Memory B cell (primary cell): Measurements from ENCODE around the gene PLAGL1.
"Not testable (repeated sequence)": the region's sequence is repeated elsewhere in the genome, so short reads cannot be mapped to it uniquely, and the experiment has no call there.

Experiments
- ATAC-seq: fragments of 150-1000 bp; cut with Tn5 transposase; 2 replicates; pipeline ENCODE4 v1.10.0; 2021; ENCODE audit warnings: low read depth, mild to moderate bottlenecking, moderate library complexity
- DNase-seq, 2 donors: peaks; one replicate each; pipeline ENCODE4 v3.0.0; 2022; ENCODE audit warnings: low spot score in 2 of 2
- H3K27ac Mint-ChIP-seq: one replicate; pipeline ENCODE4 v1.8.0; 2022; ENCODE audit warnings: mild to moderate bottlenecking, moderate library complexity, mixed read lengths
- H3K27me3 Mint-ChIP-seq: one replicate; pipeline ENCODE4 v1.8.0; 2022; ENCODE audit warnings: mixed read lengths
- H3K36me3 Mint-ChIP-seq: one replicate; pipeline ENCODE4 v1.8.0; 2022; ENCODE audit warnings: mild to moderate bottlenecking, mixed read lengths
- H3K4me1 Mint-ChIP-seq: one replicate; pipeline ENCODE4 v1.8.0; 2022; ENCODE audit warnings: mixed read lengths
- H3K4me3 Mint-ChIP-seq: one replicate; pipeline ENCODE4 v1.8.0; 2022; ENCODE audit warnings: mild to moderate bottlenecking, moderate library complexity, mixed read lengths
- H3K9me3 Mint-ChIP-seq: one replicate; pipeline ENCODE4 v1.8.0; 2022; ENCODE audit warnings: mixed read lengths

PLAGL1 gene

DNA sequence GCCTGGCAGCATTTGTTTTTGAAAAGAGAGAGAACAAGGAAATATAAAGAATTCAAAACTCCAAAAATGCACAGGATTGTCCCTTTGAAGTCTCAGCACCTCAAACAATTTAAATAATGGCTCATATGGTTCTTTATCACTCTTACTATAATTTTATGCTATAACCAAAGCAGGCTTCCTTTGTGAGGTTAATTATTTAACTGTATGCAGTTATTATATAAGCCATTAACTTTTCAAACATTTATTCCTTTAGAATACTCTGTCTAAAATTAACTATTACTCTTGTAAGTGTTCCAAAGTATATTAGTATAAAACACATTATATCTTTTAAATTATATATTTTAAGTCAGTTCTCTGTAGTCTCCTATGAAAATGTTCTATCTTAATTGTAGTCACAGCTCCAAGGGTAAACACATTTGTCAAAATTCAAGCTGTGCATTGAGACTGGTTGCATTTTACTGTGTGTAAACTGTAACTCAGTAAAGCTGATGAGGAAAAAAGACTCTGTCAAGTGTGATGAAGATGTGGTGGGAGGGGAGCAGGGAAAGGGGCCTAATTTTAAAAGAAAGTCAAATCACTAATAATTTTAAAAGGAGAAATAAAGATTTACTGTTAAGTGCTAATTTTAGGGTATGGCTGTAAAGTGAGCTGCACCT, 20.0 kb upstream of the PLAGL1 start:
- no peaks in the 10 kb centered on the region for H3K27me3 Mint-ChIP-seq
- peaks cover 2% of the 10 kb centered on the region for H3K36me3 Mint-ChIP-seq
- ATAC-seq (no peak), DNase-seq (no peak)
- no peak overlapping the region for H3K27ac Mint-ChIP-seq
- H3K9me3 Mint-ChIP-seq: no peaks in the 10 kb centered on the region
- H3K4me1 Mint-ChIP-seq: peaks cover 2% of the 10 kb centered on the region
- no peak overlapping the region for H3K4me3 Mint-ChIP-seq

DNA sequence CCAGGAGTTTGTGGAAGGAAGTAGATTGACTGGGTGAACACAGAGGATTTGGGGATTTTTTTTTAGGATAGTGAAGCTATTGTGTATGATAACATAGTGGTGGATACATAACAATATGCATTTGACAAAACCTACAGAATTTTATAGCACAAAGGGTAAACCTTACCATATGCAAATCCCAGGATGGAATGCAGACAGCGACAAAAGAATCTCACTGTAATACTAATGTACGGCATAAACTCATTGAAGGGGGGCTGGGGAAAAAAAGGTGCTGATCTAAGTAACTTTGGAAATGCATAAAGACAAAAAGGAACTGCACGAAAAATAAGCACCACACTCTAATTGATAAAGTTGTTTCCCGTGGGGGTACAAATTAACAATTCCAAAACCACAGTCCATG, 15.2 kb upstream of the PLAGL1 start:
- Mint-ChIP-seq H3K9me3 (no peaks in the 10 kb centered on the region), H3K27me3 (no peaks in the 10 kb centered on the region), H3K4me3 (no peak overlapping the region), H3K36me3 (no peaks in the 10 kb centered on the region), H3K4me1 (peaks cover 3% of the 10 kb centered on the region), H3K27ac (no peak overlapping the region)
- DNase-seq: no peak
- ATAC-seq: no peak

DNA sequence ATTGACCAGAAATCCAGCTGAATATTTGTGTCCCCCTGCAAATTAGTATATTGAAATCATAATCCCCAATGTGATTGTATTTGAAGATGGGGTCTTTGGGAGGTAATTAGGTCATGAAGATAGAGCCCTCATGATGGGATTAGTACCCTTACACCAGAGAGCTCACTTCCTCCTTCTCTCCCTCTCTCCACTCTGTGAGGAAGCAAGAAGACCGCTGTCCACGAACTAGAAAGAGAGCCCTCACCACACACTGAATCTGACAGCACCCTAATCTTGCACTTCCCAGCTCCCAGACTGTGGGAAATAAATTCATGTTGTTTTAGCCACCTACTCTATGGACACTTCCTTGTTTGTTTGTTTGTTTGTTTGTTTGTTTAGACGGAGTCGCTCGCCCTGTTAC, 11.9 kb upstream of the PLAGL1 start:
- Mint-ChIP-seq H3K4me3 (no peak overlapping the region), H3K27ac (no peak overlapping the region), H3K36me3 (no peaks in the 10 kb centered on the region), H3K4me1 (peaks cover 5% of the 10 kb centered on the region), H3K27me3 (no peaks in the 10 kb centered on the region), H3K9me3 (no peaks in the 10 kb centered on the region)
- no peak for DNase-seq
- no peak for ATAC-seq

DNA sequence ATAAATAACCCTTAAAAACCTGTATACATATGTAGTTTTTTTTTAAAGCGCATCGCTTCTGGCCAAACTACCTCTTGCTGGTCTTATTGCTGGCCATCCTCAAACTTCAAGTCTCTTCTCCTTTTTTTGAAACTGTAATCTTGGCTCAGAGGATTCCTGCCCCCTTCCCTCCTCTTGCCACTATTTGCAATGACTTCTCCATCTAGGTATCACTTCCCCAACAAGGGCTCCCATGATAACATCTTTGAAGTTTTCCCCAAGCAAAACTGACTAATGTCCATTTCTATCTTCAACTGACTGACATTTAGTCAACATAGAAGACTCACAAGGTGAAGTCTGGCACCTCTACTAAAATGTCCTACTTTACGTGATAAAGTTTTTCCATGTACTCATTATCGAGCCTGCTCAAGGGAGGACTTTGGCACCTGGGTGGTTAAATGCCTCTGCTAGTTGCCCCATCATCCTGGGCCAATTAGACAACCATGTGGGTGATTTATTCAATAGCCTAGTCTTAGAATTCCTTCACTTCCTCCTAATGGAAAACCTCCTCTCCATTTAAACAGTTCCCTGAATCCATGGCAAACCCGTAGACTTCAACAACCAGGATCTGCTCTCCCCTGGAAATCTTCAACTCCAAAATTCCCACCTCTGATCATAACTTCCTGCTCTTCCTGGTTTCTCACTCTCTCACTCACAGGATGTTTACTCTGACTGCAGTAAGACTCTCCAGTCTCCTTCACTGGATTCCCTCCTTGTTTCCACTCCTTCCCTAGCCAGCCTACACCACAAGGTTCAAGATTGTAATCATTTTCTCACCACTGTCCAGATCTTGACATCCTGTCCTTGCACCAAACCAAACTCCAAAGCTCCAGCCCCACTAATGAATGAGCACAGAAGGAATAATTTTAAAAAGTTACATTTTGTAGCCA, 9.4 kb upstream of the PLAGL1 start:
- Mint-ChIP-seq H3K27me3 (no peaks in the 10 kb centered on the region), H3K4me1 (peaks cover 8% of the 10 kb centered on the region), H3K27ac (no peak overlapping the region), H3K4me3 (no peak overlapping the region), H3K9me3 (no peaks in the 10 kb centered on the region), H3K36me3 (no peaks in the 10 kb centered on the region)
- no peak for ATAC-seq
- no peak for DNase-seq

DNA sequence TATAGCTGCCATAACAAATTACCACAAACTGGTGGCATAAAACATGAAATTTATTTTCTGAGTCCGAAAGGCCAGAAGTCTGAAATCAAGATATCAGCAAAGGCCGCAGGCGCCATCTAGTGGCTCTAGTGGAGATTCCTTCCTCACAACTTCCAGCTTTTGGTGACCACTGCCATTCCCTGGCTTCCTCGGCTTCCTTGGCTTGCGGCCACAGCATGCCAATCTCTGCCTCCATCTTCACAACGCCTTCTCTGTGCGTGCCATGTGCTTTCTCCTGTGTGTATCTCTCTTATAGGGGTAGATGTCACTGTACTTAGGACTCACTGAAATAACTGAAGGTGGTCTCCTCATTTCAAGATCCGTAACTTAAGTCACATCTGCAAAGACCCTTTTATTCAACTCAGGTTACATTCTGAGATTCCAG, 5.4 kb upstream of the PLAGL1 start:
- DNase-seq (peak; percentile 34 to 47), ATAC-seq (peak; percentile 29)
- Mint-ChIP-seq H3K4me1 (peaks cover 5% of the 10 kb centered on the region), H3K27me3 (peaks cover 4% of the 10 kb centered on the region), H3K27ac (no peak overlapping the region), H3K36me3 (peaks cover 3% of the 10 kb centered on the region), H3K9me3 (no peaks in the 10 kb centered on the region), H3K4me3 (no peak overlapping the region)

DNA sequence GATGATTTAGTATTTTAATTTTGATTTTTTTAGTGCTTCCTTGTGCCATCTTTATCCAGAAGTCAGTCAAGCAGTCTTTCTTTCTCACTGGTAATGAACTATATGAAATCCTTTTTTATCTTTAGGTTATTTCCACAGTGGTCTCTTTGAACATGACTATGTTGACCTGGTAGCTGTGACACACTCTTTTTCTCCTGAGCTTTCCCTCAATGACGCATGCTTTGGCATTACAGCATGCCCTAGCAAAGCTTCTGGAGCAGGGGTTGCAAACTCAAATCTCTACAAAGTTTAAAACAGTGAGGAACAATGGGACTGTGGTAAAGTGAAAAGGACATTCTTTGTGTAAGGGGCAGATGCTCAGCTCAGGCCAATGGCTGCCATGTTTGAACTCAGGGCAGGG, 4.5 kb upstream of the PLAGL1 start:
- H3K4me1 Mint-ChIP-seq: peaks cover 5% of the 10 kb centered on the region
- H3K36me3 Mint-ChIP-seq: peaks cover 3% of the 10 kb centered on the region
- no peak overlapping the region for H3K4me3 Mint-ChIP-seq
- ATAC-seq (no peak), DNase-seq (no peak)
- no peaks in the 10 kb centered on the region for H3K9me3 Mint-ChIP-seq
- H3K27ac Mint-ChIP-seq: no peak overlapping the region
- H3K27me3 Mint-ChIP-seq: peaks cover 4% of the 10 kb centered on the region

DNA sequence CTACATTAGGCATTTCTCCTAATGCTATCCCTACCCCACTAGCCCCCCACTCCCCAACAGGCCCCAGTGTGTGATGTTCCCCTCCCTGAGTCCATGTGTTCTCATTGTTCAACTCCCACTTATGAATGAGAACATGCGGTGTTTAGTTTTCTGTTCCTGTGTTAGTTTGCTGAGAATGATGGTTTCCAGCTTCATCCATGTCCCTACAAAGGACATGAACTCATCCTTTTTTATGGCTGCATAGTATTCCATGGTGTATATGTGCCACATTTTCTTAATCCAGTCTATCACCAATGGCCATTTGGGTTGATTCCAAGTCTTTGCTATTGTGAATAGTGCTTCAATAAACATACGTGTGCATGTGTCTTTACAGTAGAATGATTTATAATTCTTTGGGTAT, 1.6 kb upstream of the PLAGL1 start:
- H3K4me3 Mint-ChIP-seq, H3K27ac Mint-ChIP-seq, H3K4me1 Mint-ChIP-seq, DNase-seq, H3K36me3 Mint-ChIP-seq, ATAC-seq, H3K27me3 Mint-ChIP-seq, H3K9me3 Mint-ChIP-seq: not testable (repeated sequence)

DNA sequence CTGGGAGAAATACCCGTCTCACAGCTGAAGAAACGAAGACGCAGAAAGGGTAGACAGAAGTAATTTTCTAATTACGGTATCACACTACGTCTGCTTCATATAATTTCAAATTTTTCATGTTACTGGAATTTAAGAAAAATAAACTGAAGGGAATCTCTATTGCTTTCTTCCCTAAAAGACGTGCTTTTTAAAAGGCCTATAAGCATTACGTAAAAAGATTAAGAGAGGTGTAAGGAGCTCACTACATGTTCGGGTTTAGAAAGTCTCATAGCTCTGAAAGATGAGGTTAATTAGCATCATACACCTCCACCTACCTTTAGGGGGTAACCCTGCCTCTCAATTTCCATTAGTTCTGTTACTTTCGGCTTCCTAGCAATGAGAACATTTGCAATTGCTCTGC, 787 bp upstream of the PLAGL1 start:
- Mint-ChIP-seq H3K27me3 (peaks cover 4% of the 10 kb centered on the region), H3K36me3 (peaks cover 3% of the 10 kb centered on the region), H3K4me3 (peak overlapping the region; percentile 73), H3K4me1 (peaks cover 3% of the 10 kb centered on the region), H3K9me3 (no peaks in the 10 kb centered on the region), H3K27ac (no peak overlapping the region)
- no peak for ATAC-seq
- no peak for DNase-seq

DNA sequence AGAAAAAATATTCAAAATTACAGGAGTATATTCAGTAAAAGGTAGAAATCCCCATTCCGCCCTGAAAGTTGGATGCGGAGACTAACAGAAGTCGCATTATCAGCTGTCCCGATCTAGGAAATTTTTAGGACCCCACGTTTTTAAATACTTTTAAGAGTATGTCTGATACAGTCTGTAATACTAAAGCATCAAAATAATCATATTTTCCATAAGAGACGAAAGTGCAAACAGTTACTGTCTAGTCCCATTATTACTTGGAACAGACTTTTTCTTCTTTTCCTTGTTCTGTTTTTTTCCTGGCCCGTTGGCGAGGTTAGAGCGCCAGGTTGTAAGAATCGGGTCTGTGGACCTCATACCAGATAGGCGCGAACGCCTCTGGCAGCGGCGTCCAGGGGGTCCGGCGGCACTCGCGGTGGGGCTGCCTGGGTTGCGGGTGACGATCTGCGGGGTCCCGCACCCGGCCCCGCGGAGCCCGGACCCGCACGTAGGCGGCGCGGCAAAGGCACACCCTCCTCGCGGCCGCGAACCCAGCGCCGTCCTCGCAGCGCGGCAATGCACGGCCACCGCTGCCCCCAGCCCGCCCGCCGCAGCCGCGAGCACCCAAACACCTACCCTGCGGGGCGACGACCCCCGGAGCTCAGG, 460 bp downstream of the PLAGL1 start:
- ATAC-seq: peak; percentile 32
- Mint-ChIP-seq H3K4me1 (no peaks in the 10 kb centered on the region), H3K27ac (no peak overlapping the region), H3K9me3 (no peaks in the 10 kb centered on the region), H3K27me3 (peaks cover 4% of the 10 kb centered on the region), H3K4me3 (peak overlapping the region; percentile 70), H3K36me3 (peaks cover 3% of the 10 kb centered on the region)
- DNase-seq: peak in 1 of 2 donors; percentile 12

DNA sequence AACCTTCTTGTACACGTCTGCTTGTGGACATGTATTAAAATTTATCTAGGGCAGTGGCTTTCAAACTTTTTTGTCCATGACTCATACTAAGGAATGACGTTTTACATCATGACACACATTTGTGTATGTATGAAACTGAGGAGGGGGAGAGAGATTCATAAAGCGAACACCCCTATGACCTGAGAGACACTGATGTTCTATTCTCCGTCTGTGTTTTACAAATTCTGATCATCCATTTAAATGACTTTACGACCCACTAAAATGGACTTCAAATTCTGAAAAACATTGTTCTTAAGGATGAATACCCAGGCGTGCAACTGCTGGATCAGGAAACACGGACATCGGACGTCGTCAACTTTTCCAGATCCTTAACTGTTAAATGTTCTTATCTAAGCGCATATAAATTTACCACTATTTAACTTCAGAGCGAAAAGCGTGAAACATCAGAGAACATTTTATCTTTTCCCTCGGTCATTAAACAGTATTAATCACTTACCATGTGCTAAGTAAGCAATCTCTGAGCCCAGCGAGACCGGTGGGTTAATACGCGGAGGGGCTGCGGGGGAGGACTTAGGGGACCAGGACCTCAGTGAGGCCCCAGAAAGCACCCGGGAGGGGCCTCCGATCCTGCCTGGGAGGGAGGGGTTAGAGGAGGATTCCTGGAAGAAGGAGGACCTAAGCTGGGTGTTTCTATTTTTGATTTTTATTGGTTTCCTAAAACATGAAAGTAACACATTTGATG, 1.2 kb downstream of the PLAGL1 start:
- Mint-ChIP-seq H3K9me3 (no peaks in the 10 kb centered on the region), H3K4me1 (no peaks in the 10 kb centered on the region), H3K36me3 (peaks cover 6% of the 10 kb centered on the region), H3K27me3 (peaks cover 4% of the 10 kb centered on the region), H3K4me3 (no peak overlapping the region), H3K27ac (no peak overlapping the region)
- DNase-seq (no peak), ATAC-seq (no peak)

DNA sequence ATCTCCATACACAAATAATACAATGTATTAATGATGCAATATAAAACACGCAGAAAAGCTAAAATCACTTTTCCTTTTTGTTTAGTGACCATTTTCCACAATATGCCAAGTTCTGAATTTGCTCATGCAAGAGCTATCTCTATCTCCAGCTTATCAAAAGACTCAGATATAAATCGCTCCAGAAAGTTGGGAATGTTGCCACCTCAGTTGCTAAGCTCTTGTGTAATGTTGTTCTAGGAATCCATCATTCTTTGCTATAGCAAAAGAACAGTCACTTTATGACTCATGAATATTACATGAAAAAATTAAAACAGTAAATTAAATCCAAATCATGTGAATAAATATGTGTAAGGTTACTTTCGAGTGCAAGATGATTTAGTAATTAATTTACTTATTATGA, 8.7 kb downstream of the PLAGL1 start:
- Mint-ChIP-seq H3K9me3 (no peaks in the 10 kb centered on the region), H3K27ac (no peak overlapping the region)
- DNase-seq: no peak

DNA sequence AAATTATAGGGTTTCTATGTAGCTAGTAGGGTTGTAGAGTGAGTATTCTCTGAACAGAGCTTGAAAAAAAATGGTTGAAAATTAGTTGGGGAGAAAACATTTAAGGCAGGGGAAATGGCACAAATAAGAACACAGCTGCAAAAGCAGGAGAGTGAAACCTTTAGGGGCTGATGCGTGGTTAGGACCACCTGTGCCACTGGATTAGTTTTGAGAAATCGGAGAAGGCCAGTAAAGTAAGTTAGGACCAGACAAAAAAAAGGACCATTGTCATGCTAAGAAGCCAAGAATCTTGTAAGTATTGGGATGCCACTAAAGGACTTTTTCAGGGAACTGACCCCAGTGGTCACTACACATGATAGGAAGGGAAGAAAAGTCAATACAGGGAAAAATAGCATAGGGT, 9.4 kb downstream of the PLAGL1 start:
- DNase-seq (no peak), ATAC-seq (no peak)
- H3K4me1 Mint-ChIP-seq: no peaks in the 10 kb centered on the region
- no peak overlapping the region for H3K4me3 Mint-ChIP-seq
- no peaks in the 10 kb centered on the region for H3K27me3 Mint-ChIP-seq
- peaks cover 9% of the 10 kb centered on the region for H3K36me3 Mint-ChIP-seq
- H3K27ac Mint-ChIP-seq: no peak overlapping the region
- no peaks in the 10 kb centered on the region for H3K9me3 Mint-ChIP-seq

More for the DNA sequence above, 8.7 kb downstream of the PLAGL1 start:
- no peak for ATAC-seq
- peaks cover 9% of the 10 kb centered on the region for H3K36me3 Mint-ChIP-seq
- no peak overlapping the region for H3K4me3 Mint-ChIP-seq
- H3K27me3 Mint-ChIP-seq: no peaks in the 10 kb centered on the region
- H3K4me1 Mint-ChIP-seq: no peaks in the 10 kb centered on the region

DNA sequence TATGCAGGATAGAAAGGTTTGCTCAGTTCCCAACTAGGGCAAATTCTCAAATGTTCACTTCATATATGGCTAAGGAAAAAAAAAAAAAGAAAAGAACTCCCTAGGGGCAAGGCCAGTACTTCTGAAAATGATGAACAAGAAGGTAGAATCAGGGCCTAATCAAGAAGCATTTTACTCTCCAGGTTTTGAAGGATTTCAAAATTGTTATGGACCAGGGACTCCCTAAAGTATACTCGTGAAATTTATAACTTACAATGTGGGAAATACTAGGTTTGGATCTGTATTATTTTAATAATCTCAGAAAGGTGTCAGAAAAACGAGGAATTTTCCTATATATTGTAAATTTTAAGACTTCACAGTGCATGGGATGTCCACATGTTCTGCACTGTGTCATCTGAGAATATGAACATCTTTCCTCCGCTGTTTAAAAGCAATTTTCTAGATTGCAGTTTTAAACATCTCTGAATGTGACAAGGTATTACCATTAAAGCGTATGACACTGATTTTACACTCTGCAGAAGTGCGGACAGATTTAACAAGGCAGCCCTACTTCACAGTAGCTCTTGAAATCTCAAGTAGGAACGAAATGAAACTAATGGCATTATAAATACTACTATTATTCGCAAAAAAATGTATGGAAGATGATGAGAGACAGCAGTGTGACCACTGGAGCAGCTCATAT, 14.0 kb downstream of the PLAGL1 start:
- Mint-ChIP-seq H3K4me3 (no peak overlapping the region), H3K27ac (no peak overlapping the region), H3K27me3 (no peaks in the 10 kb centered on the region), H3K9me3 (peaks cover 2% of the 10 kb centered on the region), H3K36me3 (peaks cover 7% of the 10 kb centered on the region), H3K4me1 (no peaks in the 10 kb centered on the region)
- no peak for DNase-seq
- no peak for ATAC-seq
